A172 (cell line): Measurements from ENCODE around the gene KCNH6. TPM values are rescaled to one million over a fixed set of nuclear protein-coding genes. Genes with fewer than 3 reads are reported as not detected.

Experiments used
- DNase-seq: peaks from one replicate; pipeline ENCODE4 v3.0.0-alpha.2; 2015; ENCODE audit warnings: low spot score
- total RNA-seq: library from RNA; depleted of rRNA; stranded (reverse); fragments of >200 nt; shearing (Covaris generic); gene quantifications from 2 replicates; pipeline ENCODE4 v1.2.3, GENCODE V29; 2014

Gene KCNH6
- total RNA-seq, 1 experiment from 2014 or later = not detected

DNA sequence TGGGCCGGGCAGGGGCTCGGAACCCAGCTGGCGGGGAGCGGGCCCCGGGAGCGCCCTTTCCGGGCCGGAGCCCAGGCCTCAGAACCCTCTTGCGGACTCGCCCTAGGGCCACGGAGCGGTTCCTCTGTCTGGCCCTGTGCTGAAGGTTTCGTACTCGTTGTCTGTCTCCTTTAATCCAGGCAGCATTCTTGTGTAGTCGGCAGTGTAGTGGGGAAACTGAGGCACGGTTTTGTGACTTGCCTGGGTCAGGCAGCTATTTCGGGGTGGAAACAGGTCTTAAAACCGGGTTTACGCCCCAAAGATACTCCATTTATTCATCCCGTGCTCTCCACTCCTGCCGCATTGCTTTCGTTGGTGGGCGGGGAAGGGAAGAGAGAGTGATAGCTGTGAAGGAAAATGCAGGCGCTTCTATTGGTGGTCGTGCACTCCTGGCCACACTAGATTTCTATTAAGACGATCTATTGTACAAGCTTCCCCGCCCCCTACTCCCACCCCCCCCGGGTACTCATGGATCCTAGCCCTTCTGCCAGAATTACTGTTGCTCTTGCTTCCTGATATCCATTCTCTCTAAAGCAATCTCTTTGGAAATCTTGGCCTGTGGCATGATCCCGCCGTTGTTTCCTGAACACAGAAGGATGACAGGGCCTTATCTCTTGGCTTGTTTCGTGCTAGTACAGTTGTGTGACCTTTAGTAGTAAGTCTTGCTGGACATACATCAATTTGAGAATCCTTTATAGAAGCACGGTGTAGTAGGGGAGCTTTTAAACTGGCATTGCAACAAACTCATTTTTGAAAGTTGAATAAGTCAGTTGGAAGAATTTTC lies 27.9 kb downstream of the KCNH6 start:
- DNase-seq = peak; percentile 14

DNA sequence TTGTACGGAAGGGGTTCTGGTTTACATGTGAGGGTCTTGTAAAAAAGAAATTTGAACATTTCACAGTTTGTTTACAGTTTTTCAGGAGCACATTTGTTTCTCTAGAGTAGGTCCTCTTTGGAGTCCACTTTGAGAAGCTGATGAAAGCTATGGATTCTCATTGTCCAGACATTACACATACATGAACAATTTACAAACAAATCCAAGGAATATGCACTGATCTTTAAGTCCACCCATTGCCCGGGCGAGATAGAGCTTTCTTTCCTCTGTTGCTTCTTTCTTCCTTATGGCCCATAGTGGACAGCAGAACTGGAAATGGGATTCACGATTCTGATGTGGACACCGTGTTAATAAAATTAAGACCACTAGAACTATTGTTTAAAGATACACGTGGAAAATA lies 29.1 kb downstream of the KCNH6 start:
- DNase-seq = no peak

DNA sequence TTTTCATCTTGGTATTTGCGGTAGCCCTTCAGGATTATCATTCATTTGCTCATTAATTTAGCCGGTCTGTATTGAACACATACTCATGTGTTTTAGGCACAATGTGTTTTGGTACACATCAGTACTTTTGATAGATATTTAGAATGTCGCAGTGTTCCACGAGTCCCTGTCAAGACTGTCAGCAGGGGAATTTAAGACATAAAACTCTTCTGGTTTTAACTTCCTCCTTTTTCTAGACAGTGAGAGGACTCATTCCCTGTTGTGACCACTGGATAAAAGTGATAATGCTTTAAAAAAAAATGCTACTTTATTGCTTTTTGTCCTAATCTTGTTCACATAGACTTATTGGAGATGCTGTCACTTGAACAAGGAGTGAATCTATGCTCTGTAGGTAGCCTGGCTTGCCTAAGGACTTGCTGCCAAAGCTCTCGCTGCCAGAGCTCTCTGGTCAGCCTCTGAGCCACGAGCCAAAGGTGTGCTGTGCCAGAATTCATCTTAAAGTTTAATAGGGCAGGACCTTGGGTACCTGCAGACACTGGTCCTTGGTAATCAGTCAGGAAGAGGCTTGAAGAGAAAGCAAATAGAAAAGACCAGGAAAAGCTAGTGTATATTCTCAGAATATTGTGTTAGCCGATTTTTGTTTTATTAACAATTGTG lies 32.5 kb downstream of the KCNH6 start:
- DNase-seq = no peak

DNA sequence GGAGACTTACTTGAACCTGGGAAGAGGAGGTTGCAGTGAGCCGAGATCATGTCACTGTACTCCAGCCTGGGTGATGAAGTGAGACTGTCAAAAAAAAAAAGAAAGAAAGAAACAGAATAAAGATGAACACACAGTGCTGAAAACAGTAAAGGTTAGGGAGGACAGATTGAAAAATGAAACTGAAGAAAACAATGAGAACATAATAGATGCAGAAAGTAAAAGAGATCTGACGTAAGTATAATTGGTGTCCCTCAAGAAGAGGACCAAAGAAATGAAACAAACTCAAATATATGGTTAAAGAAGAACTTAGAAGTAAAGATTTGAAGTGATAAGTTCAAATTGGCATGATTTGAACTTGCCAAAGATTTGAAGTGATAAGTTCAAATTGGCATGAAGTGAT lies 34.3 kb downstream of the KCNH6 start:
- no peak for DNase-seq

DNA sequence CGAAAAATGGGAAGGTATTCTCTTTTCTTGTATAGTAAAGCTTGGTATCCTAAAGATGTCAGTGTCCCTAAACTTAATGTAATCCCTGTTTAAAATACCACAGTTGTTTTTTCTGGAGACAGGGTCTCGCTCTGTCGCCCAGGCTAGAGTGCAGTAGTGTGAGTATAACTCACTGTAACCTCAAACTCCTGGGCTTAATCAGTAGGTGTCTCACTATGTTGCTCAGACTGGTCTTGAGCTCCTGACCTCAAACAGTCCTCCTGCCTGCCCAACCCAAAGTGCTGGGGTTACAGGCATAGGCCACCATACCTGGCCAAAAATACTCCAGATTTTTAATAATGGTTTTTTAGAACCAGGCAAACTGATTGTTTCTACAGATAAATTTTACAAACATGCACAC lies 35.3 kb downstream of the KCNH6 start:
- DNase-seq = no peak

DNA sequence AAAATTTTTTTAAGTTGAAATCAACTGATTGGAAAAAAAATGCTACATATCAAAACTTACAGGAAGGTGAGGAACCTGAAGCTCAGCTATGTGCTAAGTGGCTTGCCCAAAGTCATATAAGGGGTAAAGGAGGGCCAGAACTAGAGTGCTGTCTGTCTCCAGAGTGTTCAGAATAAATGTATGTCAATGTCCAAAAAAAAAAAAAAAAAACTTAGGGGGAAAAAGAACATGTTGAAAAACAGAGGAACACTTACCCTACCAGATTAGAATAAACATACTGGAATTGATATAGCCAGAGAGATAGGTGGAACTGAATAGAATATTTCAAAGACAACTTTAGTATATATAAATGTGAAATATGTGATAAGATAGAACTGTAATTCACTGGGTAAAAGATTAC lies 38.7 kb downstream of the KCNH6 start:
- DNase-seq = no peak

DNA sequence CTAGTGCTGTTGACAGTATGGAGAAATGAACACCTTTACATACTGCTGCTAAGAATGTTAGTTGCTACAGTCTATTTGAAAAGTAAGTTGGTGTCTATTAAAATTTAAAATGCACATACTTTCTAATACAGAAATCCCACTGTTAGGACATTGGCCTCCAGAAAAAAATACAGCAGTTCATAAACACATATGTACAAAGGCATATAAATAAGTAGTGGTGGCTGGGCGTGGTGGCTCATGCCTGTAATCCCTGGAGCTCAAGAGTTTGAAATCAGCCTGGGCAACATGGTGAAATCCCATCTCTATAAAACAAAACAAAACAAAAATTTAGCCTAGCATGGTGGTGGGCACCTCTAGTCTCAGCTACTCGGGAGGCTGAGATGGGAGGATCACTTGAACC lies 40.2 kb downstream of the KCNH6 start:
- DNase-seq = no peak

DNA sequence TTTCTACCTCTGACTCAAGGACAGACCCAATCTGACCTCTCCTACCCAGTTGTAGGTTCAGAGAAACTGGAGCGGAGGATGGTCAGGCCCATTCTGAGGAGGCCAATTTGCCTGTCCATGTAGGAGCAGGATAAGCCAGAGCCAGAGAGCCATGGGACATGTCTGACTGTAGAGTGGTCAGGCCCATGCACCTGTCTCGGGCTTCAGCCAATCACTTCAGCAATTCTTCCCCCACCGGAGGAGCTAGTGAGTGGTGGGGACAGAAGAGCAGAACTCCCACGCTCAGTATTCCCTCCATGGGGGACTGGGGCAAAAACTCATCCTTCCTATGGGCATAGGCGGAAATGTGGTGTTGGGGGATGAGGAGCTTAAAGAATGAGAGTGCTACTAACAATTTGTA lies 41.4 kb downstream of the KCNH6 start:
- DNase-seq = no peak

DNA sequence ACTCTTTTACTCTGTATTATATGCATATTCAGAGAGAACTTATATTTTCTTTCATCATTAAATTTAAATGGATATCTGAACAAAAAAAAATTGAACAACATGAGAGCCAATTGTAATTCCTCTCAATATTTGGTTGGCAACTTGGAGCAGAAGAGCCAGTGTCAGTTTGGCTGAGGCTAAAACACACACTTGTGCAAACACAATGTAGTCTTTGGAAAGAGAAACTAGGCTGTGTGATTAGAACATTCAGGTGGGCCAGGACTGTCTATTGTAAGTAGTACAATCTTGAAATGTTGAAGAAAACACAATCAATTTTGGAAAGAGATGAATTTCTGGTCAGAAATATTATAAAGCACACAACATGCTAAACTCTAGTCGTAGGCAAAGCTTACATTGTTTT lies 44.1 kb downstream of the KCNH6 start:
- no peak for DNase-seq

DNA sequence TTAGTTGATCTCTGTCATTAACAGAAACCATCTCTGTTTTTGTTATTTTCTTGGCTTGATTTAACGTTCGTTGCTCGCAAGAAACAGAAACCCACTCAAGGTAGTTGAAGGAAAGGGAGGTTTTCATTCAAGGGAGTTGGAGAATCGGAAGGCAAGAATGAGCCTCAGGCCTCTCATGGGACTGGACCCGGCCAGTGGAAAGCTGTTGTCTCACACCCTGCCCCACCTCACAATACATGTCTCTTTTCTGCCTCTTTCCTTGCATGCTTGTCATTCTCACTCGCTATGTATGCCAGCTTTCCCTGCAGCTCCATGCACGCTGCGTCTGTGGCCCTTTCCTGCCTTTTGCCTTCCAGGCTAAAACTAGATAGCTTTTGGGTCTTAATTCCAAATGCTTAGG lies 45.4 kb downstream of the KCNH6 start:
- no peak for DNase-seq

DNA sequence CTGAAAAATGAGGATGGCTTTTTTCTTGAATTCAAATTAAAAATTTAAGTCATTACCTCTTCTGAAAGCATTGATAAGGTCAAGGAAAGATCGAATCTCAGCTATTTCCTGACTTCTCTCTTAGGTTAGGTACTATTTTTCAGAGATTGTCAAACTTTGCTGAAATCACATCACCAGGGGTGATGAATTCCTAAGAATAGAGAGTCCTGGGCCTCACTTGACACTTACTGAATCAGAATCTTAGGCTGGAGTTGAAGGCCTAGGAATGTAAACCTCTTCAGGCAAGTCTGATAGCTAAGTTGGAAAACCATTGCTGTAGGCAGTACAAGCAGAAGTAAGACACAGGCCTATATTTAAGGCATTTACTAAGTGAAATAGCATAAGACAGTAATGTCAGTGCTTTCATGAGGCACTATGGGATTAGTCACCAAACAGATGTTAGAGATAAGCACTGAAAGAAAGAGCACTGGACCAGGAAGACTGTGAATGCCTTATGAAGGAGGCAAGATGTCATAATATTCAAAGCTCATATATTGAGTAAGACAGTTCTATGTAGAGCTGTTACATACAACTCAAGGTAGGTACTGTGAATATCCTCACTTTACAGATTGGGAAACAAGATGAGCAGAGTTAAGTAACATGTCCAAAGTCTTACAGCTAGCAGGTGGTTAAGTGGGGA lies 48.6 kb downstream of the KCNH6 start:
- peak; percentile 37 for DNase-seq

DNA sequence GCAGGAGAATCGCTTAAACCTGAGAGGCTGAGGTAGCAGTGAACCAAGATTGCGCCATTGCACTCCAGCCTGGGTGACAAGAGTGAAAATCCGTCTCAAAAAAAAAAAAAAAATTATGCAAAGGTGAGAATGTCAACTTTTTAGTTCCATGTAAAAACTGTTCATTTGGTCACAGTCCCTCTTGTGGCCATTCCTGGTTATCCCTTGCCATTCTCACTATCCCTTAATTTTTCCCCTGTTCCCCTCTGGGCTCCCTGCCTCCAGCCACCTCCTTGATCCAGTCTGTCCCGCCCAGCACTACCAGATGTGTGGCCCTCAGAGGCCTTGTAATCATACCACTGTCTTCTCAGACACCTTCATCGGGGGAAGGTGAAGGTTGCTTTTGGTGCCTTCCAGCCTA lies 50.5 kb downstream of the KCNH6 start:
- no peak for DNase-seq

DNA sequence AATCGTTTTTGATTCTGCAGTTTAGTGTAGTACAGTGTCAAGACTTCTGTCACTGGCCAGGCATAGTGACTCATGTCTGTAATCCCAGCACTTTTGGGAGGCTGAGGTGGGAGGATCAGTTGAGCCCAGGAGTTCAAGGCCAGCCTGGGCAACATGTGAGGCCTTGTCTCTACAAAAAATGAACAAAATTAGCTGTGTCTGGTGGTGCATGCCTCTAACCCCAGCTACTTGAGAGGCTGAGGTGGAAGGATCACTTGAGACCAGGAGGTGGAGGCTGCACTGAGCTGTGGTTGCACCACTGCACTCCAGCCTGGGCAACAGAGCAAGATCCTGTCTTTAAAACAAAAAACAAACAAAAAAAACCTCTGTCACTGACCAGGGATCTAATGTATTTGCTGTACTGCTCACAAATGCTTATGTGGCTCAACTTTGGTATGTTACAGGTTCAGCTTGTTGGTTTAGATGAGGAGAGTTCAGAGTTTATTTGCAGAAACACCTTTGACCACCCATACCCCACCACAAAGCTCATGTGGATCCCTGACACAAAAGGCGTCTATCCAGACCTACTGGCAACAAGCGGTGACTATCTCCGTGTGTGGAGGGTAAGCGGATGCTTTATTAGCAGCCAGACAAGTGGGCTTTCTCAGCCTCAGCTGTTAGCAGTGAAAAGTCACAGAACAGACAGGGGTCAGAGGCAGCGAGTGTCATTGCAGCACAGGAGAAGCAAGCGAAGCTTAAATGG lies 55.0 kb downstream of the KCNH6 start:
- no peak for DNase-seq

DNA sequence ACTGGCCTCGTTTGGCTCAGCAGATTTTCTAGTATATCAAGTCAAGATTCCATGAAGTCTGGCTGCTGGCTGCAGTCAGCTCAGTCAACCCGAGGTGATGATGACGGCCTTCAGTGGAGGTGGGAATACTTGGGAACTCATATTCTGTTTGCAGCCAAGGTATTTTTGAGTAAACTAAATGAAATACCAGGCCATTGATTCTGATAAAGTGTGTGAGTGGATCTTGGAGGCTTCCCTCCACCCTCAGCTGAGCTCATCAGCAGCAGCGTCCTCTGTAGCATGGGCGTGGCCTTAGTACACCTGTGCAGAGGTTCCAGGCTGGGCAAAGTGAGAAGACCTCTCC lies 55.6 kb downstream of the KCNH6 start:
- no peak for DNase-seq

DNA sequence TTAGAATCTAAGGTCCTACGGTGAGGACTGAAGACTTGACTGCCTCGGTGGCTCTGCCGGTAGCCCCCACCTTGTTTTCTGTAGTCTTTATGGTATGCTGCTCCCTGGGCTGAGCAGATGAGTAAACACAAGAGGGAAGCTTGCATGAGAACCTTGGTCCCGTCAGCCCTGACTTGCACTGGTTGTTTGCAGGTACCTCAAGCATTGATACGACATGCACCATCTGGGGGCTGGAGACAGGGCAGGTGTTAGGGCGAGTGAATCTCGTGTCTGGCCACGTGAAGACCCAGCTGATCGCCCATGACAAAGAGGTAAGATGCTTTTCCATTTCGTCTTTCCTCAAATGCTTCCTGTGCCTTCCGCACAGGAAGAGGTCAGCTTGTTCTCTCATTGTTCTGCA lies 56.5 kb downstream of the KCNH6 start:
- no peak for DNase-seq

DNA sequence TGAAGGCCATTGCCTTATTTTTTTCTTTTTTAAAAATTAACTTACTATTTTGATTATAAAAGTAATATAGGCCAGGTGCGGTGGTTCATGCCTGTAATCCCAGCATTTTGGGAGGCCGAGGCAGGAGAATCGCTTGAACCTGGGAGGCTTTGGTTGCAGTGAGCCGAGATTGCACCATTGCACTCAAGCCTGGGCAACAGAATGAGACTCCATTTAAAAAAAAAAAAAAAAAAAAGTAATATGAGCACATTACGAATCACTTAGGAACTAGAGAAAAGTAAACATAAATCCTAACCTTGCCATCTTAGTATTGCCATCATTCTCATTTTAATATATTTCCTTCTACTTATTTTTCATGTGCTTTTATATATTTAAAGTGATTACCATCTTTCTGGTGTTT lies 64.6 kb downstream of the KCNH6 start:
- no peak for DNase-seq

DNA sequence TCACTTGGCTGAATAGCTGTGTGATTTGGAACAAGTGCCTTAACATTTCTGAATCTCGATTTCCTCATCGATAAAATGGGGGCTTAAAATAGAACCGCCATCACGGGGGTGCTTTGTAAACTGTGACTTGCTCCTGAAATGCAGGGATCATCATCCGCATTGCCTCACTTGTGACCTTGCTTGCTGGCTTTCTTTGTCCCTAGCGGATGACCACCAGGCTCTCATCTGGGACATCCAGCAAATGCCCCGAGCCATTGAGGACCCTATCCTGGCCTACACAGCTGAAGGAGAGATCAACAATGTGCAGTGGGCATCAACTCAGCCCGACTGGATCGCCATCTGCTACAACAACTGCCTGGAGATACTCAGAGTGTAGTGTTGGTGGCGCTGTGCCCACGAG lies 65.6 kb downstream of the KCNH6 start:
- DNase-seq = no peak

DNA sequence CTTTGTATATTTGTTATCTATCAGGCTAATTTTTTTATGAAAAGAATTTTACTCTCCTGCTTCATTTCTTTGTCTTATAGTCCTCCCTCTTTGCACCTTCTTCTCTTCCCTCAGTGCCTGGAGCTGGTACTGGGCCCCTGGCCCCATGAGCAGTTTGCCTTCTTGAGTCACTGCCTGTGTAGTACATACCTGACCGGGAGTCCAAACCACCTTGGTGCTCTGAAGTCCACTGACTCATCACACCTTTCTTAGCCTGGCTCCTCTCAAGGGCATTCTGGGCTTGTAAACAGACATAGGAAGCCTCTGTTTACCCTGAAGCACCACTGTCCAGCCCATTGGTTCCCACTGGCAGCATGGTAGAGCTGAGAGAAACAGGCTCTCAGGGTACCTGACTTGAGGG lies 66.5 kb downstream of the KCNH6 start:
- DNase-seq = no peak

DNA sequence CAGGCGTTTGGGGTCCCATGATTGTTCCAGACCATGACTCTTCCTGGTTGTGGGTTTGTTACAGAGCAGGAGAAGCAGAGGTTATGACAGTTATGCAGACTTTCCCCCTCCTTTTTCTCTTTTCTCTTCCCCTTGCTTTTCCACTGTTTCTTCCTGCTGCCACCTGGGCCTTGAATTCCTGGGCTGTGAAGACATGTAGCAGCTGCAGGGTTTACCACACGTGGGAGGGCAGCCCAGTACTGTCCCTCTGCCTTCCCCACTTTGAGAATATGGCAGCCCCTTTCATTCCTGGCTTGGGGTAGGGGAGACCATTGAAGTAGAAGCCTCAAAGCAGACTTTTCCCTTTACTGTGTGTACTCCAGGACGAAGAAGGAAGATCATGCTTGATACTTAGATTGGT lies 69.6 kb downstream of the KCNH6 start:
- no peak for DNase-seq

DNA sequence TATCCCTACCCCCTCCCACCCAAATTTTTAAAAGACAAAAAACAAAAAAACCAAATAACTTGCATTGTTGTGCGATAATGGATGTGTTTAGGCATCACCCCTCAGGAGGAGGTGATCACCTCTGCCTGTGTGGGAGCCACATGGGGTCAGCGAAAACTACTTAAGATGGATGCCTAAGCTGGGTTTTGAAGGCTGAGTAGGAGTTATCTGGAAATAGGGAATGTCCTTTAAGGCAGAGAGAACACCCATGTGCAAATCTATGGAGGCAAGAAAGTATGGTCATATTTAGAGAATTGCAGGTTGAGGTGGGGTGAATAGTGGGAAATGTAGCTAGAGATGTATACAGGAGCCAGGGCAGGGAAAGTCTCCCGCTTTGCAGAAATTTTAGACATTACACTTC lies 72.0 kb downstream of the KCNH6 start:
- DNase-seq = no peak
